ENCODE results near the gene SEC22B. TPM values are rescaled to one million over a fixed set of nuclear protein-coding genes. Genes with fewer than 3 reads are reported as not detected.
"Not testable (repeated sequence)": the region's sequence is repeated elsewhere in the genome, so short reads cannot be mapped to it uniquely, and the experiment has no call there.

The SEC22B gene
- total RNA-seq, 1 experiment from 2014 or later: 17.8 TPM

DNA sequence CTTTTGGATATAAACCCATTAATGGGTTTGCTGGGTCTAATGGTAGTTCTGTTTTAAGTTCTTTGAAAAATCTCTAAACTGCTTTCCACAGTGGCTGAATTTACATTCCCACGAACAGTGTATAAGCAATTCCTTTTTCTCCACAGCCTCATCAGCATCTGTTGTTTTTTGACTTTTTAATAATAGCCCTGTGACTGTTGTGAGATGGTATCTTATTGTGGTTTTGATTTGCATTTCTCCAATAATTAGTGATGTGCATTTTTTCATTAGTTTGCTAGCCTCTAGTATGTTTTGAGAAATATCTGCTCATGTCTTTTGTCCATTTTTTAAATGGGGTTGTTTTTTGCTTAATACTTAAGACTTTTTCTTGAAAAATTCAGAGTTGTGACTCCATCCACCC lies 11.6 kb downstream of the SEC22B start:
- not testable (repeated sequence) for H3K36me3 ChIP-seq (replicated peaks; ENCODE audit: control insufficient read depth, insufficient read depth, low read length); H3K4me3 ChIP-seq (ENCODE audit: insufficient read depth, low read depth, low read length); H3K27me3 ChIP-seq (ENCODE audit: control insufficient read depth, insufficient read depth, low read length); DNase-seq

DNA sequence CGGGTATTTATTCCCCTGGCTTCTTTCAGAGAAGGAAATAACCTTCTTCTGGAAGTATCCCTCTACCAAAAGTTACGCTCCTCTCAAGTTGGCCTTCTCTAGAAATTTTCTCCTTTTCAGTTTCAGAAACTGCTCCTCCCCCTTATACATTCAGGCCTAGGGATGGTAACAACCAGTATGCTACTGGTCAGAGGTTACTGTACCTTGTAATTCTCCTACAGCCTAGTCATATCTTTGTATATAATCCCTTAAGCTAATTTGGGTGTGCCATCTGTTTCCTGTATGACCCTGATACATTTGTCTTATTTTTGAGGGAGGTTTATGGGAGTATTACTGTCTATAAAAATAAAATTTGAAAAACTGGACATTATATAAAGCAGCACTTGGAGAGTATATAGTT lies 14.3 kb downstream of the SEC22B start:
- H3K36me3 ChIP-seq (replicated peaks; ENCODE audit: control insufficient read depth, insufficient read depth, low read length); H3K27me3 ChIP-seq (ENCODE audit: control insufficient read depth, insufficient read depth, low read length); H3K4me3 ChIP-seq (ENCODE audit: insufficient read depth, low read depth, low read length); DNase-seq: not testable (repeated sequence)

DNA sequence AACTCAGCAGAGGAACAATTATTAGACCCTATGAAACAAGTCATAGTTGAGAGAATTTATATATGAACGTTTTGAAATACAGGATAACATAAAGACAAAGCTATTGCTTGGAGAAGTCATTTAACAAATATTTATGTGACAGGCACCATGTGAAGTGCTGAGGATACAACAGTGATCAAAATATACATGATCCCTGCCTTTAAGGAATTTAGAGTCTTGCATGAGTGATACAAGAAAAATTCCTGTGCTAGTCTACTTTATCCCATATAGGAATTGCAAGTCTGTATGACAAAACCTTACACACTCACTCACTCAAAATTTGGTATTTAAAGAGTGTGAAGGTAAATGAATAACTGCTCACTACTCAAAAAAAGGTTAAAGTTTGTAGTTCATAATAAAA lies 17.8 kb downstream of the SEC22B start:
- H3K4me3 ChIP-seq (ENCODE audit: insufficient read depth, low read depth, low read length): not testable (repeated sequence)

DNA sequence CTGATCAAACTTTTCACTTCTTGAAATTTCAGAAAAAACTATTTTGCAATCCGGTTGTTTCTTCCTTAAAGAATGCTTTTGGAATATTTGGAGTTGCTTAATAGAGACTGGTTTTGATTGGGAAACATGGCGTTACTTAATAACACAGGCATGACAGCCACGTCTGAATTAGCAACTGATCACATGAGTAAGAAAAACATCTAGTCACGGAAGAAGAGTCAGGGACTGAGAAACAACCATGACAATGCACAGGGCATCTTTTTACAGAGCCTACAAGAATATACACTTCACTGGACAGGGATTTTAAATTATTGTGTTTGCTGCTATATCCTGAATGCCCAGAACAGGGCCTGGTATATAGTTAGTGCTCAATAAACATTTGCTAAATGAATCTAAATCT lies 18.2 kb downstream of the SEC22B start:
- not testable (repeated sequence) for DNase-seq; H3K27me3 ChIP-seq (ENCODE audit: control insufficient read depth, insufficient read depth, low read length); H3K36me3 ChIP-seq (replicated peaks; ENCODE audit: control insufficient read depth, insufficient read depth, low read length); H3K4me3 ChIP-seq (ENCODE audit: insufficient read depth, low read depth, low read length)

More for the DNA sequence above, 17.8 kb downstream of the SEC22B start:
- not testable (repeated sequence) for H3K36me3 ChIP-seq (replicated peaks; ENCODE audit: control insufficient read depth, insufficient read depth, low read length); H3K27me3 ChIP-seq (ENCODE audit: control insufficient read depth, insufficient read depth, low read length); DNase-seq

DNA sequence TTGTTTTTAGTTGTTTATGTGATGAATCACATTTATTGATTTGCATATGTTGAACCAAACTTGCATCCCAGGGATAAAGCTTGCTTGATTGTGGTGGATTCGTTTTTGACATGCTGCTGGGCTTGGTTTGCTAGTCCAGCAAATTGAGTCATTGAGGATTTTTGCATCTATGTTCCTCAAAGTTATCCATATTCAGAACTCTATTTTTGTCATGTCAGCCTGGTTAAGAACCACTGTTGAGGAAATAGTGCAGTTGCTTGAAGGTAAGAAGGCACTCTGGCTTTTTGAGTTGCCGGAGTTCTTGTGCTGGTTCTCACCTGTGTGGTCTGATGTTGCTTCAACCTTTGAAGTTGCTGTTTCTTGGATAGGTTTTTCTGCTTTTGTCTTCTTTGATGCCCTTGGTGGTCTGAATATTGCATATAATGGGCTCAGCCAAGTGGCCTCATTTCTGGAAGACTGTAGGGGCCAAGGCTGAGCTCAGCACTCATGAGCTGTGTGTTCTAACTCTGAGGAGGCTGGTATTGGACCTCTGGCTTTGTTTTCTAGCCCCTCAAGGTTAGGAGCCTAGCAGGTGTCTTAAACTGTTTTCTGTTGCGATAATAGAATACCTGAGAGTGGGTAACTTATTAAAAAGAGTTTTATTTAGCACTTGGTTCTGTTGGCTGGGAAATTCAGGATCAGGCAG lies 26.0 kb downstream of the SEC22B start:
- H3K36me3 ChIP-seq (replicated peaks; ENCODE audit: control insufficient read depth, insufficient read depth, low read length); DNase-seq; H3K4me3 ChIP-seq (ENCODE audit: insufficient read depth, low read depth, low read length); H3K27me3 ChIP-seq (ENCODE audit: control insufficient read depth, insufficient read depth, low read length): not testable (repeated sequence)

DNA sequence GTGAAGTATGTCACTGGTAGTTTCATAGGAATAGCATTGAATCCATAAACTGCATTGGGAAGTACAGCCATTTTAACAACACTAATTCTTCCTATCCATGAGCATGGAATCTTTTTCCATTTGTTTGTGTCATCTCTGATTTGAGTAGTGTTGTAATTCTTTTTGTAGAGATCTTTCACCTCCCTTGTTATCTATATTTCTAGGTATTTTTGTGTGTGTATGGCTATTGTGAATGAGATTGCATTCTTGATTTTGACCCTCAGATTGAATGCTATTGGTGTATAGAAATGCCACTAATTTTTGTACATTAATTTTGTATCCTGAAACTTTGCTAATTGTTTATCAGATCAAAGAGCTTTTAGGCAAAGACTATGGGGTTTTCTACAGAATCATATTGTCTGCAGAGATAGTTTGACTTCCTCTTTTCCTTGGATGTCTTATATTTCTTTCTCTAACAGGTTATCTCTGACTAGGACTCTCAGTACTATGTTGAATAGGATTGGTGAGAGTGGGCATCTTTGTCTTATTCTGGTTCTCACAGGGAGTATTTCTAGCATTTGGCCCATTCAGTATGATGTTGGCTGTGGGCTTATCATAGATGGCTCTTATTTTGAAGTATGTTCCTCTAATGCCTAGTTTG lies 26.8 kb downstream of the SEC22B start:
- not testable (repeated sequence) for H3K4me3 ChIP-seq (ENCODE audit: insufficient read depth, low read depth, low read length); H3K27me3 ChIP-seq (ENCODE audit: control insufficient read depth, insufficient read depth, low read length); H3K36me3 ChIP-seq (replicated peaks; ENCODE audit: control insufficient read depth, insufficient read depth, low read length); DNase-seq

- H3K27me3 ChIP-seq (ENCODE audit: control insufficient read depth, insufficient read depth, low read length); DNase-seq; H3K36me3 ChIP-seq (replicated peaks; ENCODE audit: control insufficient read depth, insufficient read depth, low read length); H3K4me3 ChIP-seq (ENCODE audit: insufficient read depth, low read depth, low read length): not testable (repeated sequence)
These were observed 30.5 kb downstream of the SEC22B start for GRCh38 chr1:120145806-120146205.

GRCh38 chr1:120144626-120145025 lies 31.7 kb downstream of the SEC22B start:
- H3K27me3 ChIP-seq (ENCODE audit: control insufficient read depth, insufficient read depth, low read length); H3K36me3 ChIP-seq (replicated peaks; ENCODE audit: control insufficient read depth, insufficient read depth, low read length); H3K4me3 ChIP-seq (ENCODE audit: insufficient read depth, low read depth, low read length); DNase-seq: not testable (repeated sequence)

- not testable (repeated sequence) for H3K4me3 ChIP-seq (ENCODE audit: insufficient read depth, low read depth, low read length); H3K36me3 ChIP-seq (replicated peaks; ENCODE audit: control insufficient read depth, insufficient read depth, low read length); DNase-seq; H3K27me3 ChIP-seq (ENCODE audit: control insufficient read depth, insufficient read depth, low read length)
These were observed 32.2 kb downstream of the SEC22B start for GRCh38 chr1:120144169-120144568.

- not testable (repeated sequence) for H3K36me3 ChIP-seq (replicated peaks; ENCODE audit: control insufficient read depth, insufficient read depth, low read length); H3K4me3 ChIP-seq (ENCODE audit: insufficient read depth, low read depth, low read length); H3K27me3 ChIP-seq (ENCODE audit: control insufficient read depth, insufficient read depth, low read length); DNase-seq
These were observed 33.0 kb downstream of the SEC22B start for GRCh38 chr1:120143334-120143733.

- H3K4me3 ChIP-seq (ENCODE audit: insufficient read depth, low read depth, low read length); H3K27me3 ChIP-seq (ENCODE audit: control insufficient read depth, insufficient read depth, low read length); H3K36me3 ChIP-seq (replicated peaks; ENCODE audit: control insufficient read depth, insufficient read depth, low read length); DNase-seq: not testable (repeated sequence)
These were observed 33.6 kb downstream of the SEC22B start for GRCh38 chr1:120142512-120143263.

- not testable (repeated sequence) for H3K36me3 ChIP-seq (replicated peaks; ENCODE audit: control insufficient read depth, insufficient read depth, low read length); DNase-seq; H3K4me3 ChIP-seq (ENCODE audit: insufficient read depth, low read depth, low read length); H3K27me3 ChIP-seq (ENCODE audit: control insufficient read depth, insufficient read depth, low read length)
These were observed 34.5 kb downstream of the SEC22B start for GRCh38 chr1:120141865-120142264.

DNA sequence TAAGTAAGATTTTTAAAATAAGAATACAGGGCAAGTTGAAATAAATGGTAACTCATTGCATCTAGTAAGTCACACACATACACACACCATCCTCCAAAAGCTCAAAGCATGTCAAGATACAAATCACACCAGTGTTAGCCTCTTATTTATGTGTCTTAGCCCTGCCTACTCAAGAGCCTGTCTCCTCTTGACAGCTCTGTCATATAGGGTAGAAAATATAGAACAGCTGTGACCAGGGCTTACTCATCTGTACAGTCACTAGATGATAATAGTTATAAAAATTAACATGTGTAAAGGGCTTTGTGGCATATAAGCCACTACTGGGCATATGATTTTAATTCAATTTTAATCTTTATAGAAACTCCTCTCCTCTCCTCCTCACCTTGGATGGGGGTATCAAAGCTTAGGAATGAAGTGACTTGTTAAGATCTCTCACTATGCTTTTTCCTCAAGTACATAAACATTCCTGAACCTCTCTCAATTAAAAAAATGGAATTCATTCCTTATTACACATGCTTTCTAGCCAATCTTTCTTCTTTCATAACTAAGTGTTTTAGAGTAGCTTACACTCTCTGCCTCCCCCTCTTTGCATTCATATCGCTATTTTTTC lies 35.6 kb downstream of the SEC22B start:
- H3K36me3 ChIP-seq (replicated peaks; ENCODE audit: control insufficient read depth, insufficient read depth, low read length); H3K27me3 ChIP-seq (ENCODE audit: control insufficient read depth, insufficient read depth, low read length); H3K4me3 ChIP-seq (ENCODE audit: insufficient read depth, low read depth, low read length); DNase-seq: not testable (repeated sequence)

- not testable (repeated sequence) for H3K27me3 ChIP-seq (ENCODE audit: control insufficient read depth, insufficient read depth, low read length); DNase-seq; H3K36me3 ChIP-seq (replicated peaks; ENCODE audit: control insufficient read depth, insufficient read depth, low read length); H3K4me3 ChIP-seq (ENCODE audit: insufficient read depth, low read depth, low read length)
These were observed 40.2 kb downstream of the SEC22B start for GRCh38 chr1:120136086-120136485.

GRCh38 chr1:120133928-120134325 lies 42.4 kb downstream of the SEC22B start:
- H3K27me3 ChIP-seq (ENCODE audit: control insufficient read depth, insufficient read depth, low read length); DNase-seq; H3K4me3 ChIP-seq (ENCODE audit: insufficient read depth, low read depth, low read length); H3K36me3 ChIP-seq (replicated peaks; ENCODE audit: control insufficient read depth, insufficient read depth, low read length): not testable (repeated sequence)

Data from H7 (cell line).